Endometrial microvascular endothelial cells (primary cell): ENCODE data around the gene BCS1L. TPM values are rescaled to one million over a fixed set of nuclear protein-coding genes. Genes with fewer than 3 reads are reported as not detected.
"Not testable (repeated sequence)": the region's sequence is repeated elsewhere in the genome, so short reads cannot be mapped to it uniquely, and the experiment has no call there.

Experiments
- in situ Hi-C: cut with HindIII; loops from 2 replicates; pipeline ENCODE4 v1.10.0; 2017; ENCODE audit warnings: low sequenced_read_pairs, low pct_unique_long_range_greater_than_20kb; ENCODE audit errors: inconsistent ontology term
- total RNA-seq: library from RNA; depleted of rRNA; stranded (reverse); fragments of >200 nt; gene quantifications from one replicate; pipeline ENCODE4 v1.2.3, GENCODE V29; 2015; ENCODE audit errors: inconsistent ontology term

The BCS1L gene
- total RNA-seq, 1 donor from 2014 or later, result 51.5 TPM

GRCh38 chr2:218655751-218656150, 3.7 kb upstream of the BCS1L start:
- in situ Hi-C loops, result no loop called here

GRCh38 chr2:218658671-218659257, 719 bp upstream of the BCS1L start:
- in situ Hi-C loops, result no loop called here

GRCh38 chr2:218659988-218660358, 490 bp downstream of the BCS1L start:
- in situ Hi-C loops, result no loop called here

- in situ Hi-C loops, result no loop called here
These were observed 2.9 kb downstream of the BCS1L start for GRCh38 chr2:218662377-218662776.

GRCh38 chr2:218662827-218663226, 3.3 kb downstream of the BCS1L start:
- in situ Hi-C loops, result no loop called here

GRCh38 chr2:218663901-218664300, 4.4 kb downstream of the BCS1L start:
- in situ Hi-C loops, result no loop called here

- in situ Hi-C loops, result no loop called here
These were observed 5.2 kb downstream of the BCS1L start for GRCh38 chr2:218664653-218665052.

- in situ Hi-C loops, result no loop called here
These were observed 11.7 kb downstream of the BCS1L start for GRCh38 chr2:218671097-218671653.

- in situ Hi-C loops, result no loop called here
These were observed 12.4 kb downstream of the BCS1L start, which contains the start of the genes RNF25 and STK36 for GRCh38 chr2:218671654-218672566. Gene RNF25, minus strand, starts transcription at chr2:218672002. Its CDS starts 32 bp downstream, at chr2:218671970. Gene STK36, plus strand, starts transcription at chr2:218672086. Its CDS starts 744 bp downstream, at chr2:218672830.

- in situ Hi-C loops, result no loop called here
These were observed 19.6 kb downstream of the BCS1L start for GRCh38 chr2:218679119-218679518.

GRCh38 chr2:218680061-218680460, 20.6 kb downstream of the BCS1L start:
- in situ Hi-C loops, result no loop called here

GRCh38 chr2:218687400-218688060, 28.0 kb downstream of the BCS1L start:
- in situ Hi-C loops, result not testable (repeated sequence)

- in situ Hi-C loops, result no loop called here
These were observed 31.8 kb downstream of the BCS1L start for GRCh38 chr2:218691234-218691633.

GRCh38 chr2:218694405-218695145, 35.1 kb downstream of the BCS1L start:
- in situ Hi-C loops, result no loop called here

GRCh38 chr2:218698885-218699284, 39.4 kb downstream of the BCS1L start:
- in situ Hi-C loops, result no loop called here

GRCh38 chr2:218701806-218702205, 42.3 kb downstream of the BCS1L start:
- in situ Hi-C loops, result no loop called here

- in situ Hi-C loops, result no loop called here
These were observed 43.9 kb downstream of the BCS1L start for GRCh38 chr2:218703341-218703740.

- in situ Hi-C loops, result no loop called here
These were observed 48.6 kb downstream of the BCS1L start for GRCh38 chr2:218708086-218708485.

- in situ Hi-C loops, result no loop called here
These were observed 50.4 kb downstream of the BCS1L start for GRCh38 chr2:218709908-218710307.
